HepG2 (cell line): ENCODE results near the gene PTPRO.

ENCODE experiments used
- CTCF ChIP-seq: sonication (generic); formaldehyde crosslinking; IDR thresholded peaks from 2 replicates; pipeline ENCODE4 v1.5.0; 2020; ENCODE audit warnings: mild to moderate bottlenecking, missing genetic modification reagents, moderate library complexity
- EZH2 ChIP-seq: conservative IDR thresholded peaks from 2 replicates; pipeline ENCODE4 v1.6.1; 2012; ENCODE audit warnings: mild to moderate bottlenecking, low read depth, low read length, moderate library complexity
- FOSL2 ChIP-seq: sonication (generic); formaldehyde crosslinking; IDR thresholded peaks from 2 replicates; pipeline ENCODE4 v1.4.0; 2020; ENCODE audit warnings: missing genetic modification reagents
- IRF2 ChIP-seq: IDR thresholded peaks from 2 replicates; pipeline ENCODE4 v1.6.1; 2018; ENCODE audit warnings: missing genetic modification reagents, missing compliant biosample characterization
- NCOA2 ChIP-seq: sonication (generic); formaldehyde crosslinking; IDR thresholded peaks from 2 replicates; pipeline ENCODE4 v1.8.0; 2022; ENCODE audit warnings: inconsistent platforms
- POLR2A ChIP-seq, 2 experiments: IDR thresholded peaks; 2 replicates each; pipeline ENCODE4 v1.6.1; 2011; ENCODE audit warnings: low read depth in 2 of 2, low read length in 2 of 2, mild to moderate bottlenecking in 1 of 2, moderate library complexity in 1 of 2; ENCODE audit not compliant: insufficient read depth in 1 of 2
- SUZ12 ChIP-seq: fragments of 150-350 bp; IDR thresholded peaks from 2 replicates; pipeline ENCODE4 v1.6.1; 2014; ENCODE audit warnings: low read depth, low read length
- TCF12 ChIP-seq, 2 experiments: fragments of 450-650 bp in 1 of 2; sonication (generic) in 1 of 2; formaldehyde crosslinking in 1 of 2; IDR thresholded peaks; 2 replicates each; pipeline versions ENCODE4 v1.6.1 to v1.8.0; 2017 to 2022; ENCODE audit warnings: antibody characterized with exemption in 1 of 2, mild to moderate bottlenecking in 1 of 2, missing genetic modification reagents in 1 of 2, moderate library complexity in 1 of 2
- ZNF318 ChIP-seq: sonication (generic); formaldehyde crosslinking; IDR thresholded peaks from 2 replicates; pipeline ENCODE4 v1.4.0; 2020; ENCODE audit warnings: mild to moderate bottlenecking, missing genetic modification reagents
- TF ChIP-seq, protein P1 (sequence below): sonication (generic); formaldehyde crosslinking; IDR thresholded peaks from 2 replicates; pipeline ENCODE4 v1.5.1; 2020; ENCODE audit warnings: mild to moderate bottlenecking, missing genetic modification reagents, borderline replicate concordance
- TF ChIP-seq, protein P2 (sequence below): IDR thresholded peaks from 2 replicates; pipeline ENCODE4 v1.6.1; 2016; ENCODE audit warnings: low read depth, control low read depth

- TF ChIP-seq, protein P1, sequence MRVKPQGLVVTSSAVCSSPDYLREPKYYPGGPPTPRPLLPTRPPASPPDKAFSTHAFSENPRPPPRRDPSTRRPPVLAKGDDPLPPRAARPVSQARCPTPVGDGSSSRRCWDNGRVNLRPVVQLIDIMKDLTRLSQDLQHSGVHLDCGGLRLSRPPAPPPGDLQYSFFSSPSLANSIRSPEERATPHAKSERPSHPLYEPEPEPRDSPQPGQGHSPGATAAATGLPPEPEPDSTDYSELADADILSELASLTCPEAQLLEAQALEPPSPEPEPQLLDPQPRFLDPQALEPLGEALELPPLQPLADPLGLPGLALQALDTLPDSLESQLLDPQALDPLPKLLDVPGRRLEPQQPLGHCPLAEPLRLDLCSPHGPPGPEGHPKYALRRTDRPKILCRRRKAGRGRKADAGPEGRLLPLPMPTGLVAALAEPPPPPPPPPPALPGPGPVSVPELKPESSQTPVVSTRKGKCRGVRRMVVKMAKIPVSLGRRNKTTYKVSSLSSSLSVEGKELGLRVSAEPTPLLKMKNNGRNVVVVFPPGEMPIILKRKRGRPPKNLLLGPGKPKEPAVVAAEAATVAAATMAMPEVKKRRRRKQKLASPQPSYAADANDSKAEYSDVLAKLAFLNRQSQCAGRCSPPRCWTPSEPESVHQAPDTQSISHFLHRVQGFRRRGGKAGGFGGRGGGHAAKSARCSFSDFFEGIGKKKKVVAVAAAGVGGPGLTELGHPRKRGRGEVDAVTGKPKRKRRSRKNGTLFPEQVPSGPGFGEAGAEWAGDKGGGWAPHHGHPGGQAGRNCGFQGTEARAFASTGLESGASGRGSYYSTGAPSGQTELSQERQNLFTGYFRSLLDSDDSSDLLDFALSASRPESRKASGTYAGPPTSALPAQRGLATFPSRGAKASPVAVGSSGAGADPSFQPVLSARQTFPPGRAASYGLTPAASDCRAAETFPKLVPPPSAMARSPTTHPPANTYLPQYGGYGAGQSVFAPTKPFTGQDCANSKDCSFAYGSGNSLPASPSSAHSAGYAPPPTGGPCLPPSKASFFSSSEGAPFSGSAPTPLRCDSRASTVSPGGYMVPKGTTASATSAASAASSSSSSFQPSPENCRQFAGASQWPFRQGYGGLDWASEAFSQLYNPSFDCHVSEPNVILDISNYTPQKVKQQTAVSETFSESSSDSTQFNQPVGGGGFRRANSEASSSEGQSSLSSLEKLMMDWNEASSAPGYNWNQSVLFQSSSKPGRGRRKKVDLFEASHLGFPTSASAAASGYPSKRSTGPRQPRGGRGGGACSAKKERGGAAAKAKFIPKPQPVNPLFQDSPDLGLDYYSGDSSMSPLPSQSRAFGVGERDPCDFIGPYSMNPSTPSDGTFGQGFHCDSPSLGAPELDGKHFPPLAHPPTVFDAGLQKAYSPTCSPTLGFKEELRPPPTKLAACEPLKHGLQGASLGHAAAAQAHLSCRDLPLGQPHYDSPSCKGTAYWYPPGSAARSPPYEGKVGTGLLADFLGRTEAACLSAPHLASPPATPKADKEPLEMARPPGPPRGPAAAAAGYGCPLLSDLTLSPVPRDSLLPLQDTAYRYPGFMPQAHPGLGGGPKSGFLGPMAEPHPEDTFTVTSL (CRISPR knock-in tag) = no peak
- TF ChIP-seq ZNF318 = no peak
- TF ChIP-seq, protein P2, sequence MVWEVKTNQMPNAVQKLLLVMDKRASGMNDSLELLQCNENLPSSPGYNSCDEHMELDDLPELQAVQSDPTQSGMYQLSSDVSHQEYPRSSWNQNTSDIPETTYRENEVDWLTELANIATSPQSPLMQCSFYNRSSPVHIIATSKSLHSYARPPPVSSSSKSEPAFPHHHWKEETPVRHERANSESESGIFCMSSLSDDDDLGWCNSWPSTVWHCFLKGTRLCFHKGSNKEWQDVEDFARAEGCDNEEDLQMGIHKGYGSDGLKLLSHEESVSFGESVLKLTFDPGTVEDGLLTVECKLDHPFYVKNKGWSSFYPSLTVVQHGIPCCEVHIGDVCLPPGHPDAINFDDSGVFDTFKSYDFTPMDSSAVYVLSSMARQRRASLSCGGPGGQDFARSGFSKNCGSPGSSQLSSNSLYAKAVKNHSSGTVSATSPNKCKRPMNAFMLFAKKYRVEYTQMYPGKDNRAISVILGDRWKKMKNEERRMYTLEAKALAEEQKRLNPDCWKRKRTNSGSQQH (CRISPR knock-in tag) = no peak
- TF ChIP-seq NCOA2 (CRISPR knock-in tag) = no peak
- no peak for TF ChIP-seq FOSL2 (CRISPR knock-in tag)
- TF ChIP-seq CTCF (CRISPR knock-in tag) = no peak
- no peak for TF ChIP-seq IRF2 (CRISPR knock-in tag)
- TF ChIP-seq EZH2 = no peak
- no peak for TF ChIP-seq TCF12 (IDR thresholded peaks at IDR 0.05)
- no peak for TF ChIP-seq TCF12 (CRISPR knock-in tag; IDR thresholded peaks at IDR 0.05)
- no peak for TF ChIP-seq SUZ12
- no peak for TF ChIP-seq POLR2A (IDR thresholded peaks at IDR 0.05; ENCODE audit: insufficient read depth in 1 of 2, low read depth in 2 of 2, low read length in 2 of 2)
These were observed 217.7 kb downstream of the PTPRO start for GRCh38 chr12:15540005-15540404.
